Fibroblast of the aortic adventitia (primary cell): Measurements from ENCODE around the gene EVA1C. TPM values are rescaled to one million over a fixed set of nuclear protein-coding genes. Genes with fewer than 3 reads are reported as not detected.
A peak's percentile ranks its signal among the peaks of the same experiment; 100 is the strongest.
"Not testable (repeated sequence)": the region's sequence is repeated elsewhere in the genome, so short reads cannot be mapped to it uniquely, and the experiment has no call there.

Experiments
- DNase-seq: peaks from one replicate; pipeline ENCODE4 v3.0.0-alpha.2; 2010; ENCODE audit warnings: low read depth
- H3K4me3 ChIP-seq: 2 replicates; pipeline ENCODE4 v1.5.1; 2011; ENCODE audit warnings: low read depth, mild to moderate bottlenecking, control low read depth, low read length, moderate library complexity
- total RNA-seq: library from RNA; depleted of rRNA; stranded (reverse); fragments of >200 nt; gene quantifications from 2 replicates; pipeline ENCODE4 v1.2.3, GENCODE V29; 2012; ENCODE audit warnings: low replicate concordance
- TF ChIP-seq, protein P1 (sequence below): IDR thresholded peaks from 2 replicates; pipeline ENCODE4 v1.5.1; 2011; ENCODE audit warnings: mild to moderate bottlenecking, low read length, control low read depth, inconsistent platforms; ENCODE audit not compliant: insufficient read depth

The EVA1C gene
- total RNA-seq, 1 donor, result 14.5 TPM

DNA sequence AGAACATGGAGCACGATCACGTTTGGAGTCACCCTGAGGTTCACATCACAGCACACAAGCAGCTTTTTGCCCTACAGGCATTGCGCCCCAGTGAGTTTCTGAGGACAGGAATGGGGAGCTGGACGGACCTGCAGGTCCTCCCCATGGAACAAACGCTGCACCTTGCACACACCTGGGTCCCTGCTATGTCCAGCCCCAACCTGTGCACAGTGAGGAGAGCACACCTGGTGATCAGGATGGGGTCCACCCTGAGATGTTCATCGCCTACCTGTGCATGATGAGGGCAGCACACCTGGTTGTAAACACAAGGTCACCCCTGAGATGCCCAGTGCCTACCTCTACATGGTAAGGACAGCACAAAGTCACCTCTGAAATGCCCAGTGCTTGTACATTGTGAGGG, 126.9 kb downstream of the EVA1C start:
- H3K4me3 ChIP-seq, result no peak overlapping the region
- no peak for DNase-seq
- TF ChIP-seq, protein P1, sequence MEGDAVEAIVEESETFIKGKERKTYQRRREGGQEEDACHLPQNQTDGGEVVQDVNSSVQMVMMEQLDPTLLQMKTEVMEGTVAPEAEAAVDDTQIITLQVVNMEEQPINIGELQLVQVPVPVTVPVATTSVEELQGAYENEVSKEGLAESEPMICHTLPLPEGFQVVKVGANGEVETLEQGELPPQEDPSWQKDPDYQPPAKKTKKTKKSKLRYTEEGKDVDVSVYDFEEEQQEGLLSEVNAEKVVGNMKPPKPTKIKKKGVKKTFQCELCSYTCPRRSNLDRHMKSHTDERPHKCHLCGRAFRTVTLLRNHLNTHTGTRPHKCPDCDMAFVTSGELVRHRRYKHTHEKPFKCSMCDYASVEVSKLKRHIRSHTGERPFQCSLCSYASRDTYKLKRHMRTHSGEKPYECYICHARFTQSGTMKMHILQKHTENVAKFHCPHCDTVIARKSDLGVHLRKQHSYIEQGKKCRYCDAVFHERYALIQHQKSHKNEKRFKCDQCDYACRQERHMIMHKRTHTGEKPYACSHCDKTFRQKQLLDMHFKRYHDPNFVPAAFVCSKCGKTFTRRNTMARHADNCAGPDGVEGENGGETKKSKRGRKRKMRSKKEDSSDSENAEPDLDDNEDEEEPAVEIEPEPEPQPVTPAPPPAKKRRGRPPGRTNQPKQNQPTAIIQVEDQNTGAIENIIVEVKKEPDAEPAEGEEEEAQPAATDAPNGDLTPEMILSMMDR, result no peak

DNA sequence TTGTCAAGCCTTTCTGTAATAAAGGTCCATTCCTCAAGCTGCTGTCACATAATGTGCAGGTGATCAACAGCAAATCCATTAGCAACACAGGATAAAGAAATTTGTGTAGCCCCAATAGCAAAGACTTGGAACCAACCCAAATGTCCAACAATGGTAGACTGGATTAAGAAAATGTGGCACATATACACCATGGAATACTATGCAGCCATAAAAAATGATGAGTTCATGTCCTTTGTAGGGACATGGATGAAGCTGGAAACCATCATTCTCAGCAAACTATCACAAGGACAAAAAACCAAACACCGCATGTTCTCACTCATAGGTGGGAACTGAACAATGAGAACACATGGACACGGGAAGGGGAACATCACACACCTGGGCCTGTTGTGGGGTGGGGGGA, 130.6 kb downstream of the EVA1C start:
- DNase-seq, result not testable (repeated sequence)

DNA sequence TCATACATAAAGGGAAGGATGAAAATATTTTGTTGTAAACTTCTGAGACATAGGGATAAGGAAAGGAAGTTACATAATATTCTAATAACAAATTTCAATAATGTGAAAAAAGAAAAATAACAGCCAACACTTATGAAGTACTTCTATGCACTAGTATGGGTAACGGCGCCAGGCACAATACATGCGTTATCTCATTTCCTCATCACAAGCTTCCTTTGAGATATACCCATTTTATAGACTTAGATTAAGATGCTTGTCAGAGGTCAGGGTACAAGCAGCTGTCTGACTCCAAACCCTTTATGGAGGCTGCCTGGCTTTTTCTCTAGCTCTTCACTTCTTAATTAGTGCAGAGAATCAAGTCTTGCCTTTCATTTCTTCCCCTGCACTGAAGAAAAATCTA, 131.5 kb downstream of the EVA1C start:
- DNase-seq, result no peak
- TF ChIP-seq, protein P1, result no peak
- H3K4me3 ChIP-seq, result no peak overlapping the region

More for the DNA sequence above, 130.6 kb downstream of the EVA1C start:
- not testable (repeated sequence) for H3K4me3 ChIP-seq

DNA sequence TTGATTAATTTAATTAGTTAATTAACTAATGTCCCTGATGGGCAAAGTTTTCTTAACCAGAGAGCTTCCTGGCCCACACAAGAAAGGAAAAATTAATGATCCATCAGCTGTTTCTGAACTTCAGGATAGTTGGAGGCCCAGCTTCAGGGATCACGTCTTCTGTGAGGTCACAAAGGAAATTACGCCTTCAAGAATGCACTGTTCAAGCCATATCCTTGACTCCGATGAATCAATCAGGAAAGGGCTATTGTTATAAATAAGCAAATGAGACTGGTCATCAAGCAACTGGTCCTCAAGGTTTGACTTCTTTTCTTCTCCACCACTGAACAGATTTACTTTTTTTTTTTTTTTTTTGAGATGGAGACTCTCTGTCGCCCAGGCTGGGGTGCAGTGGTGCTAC, 132.2 kb downstream of the EVA1C start:
- peak; percentile 35 for DNase-seq
- no peak overlapping the region for H3K4me3 ChIP-seq
- TF ChIP-seq, protein P1, result no peak

DNA sequence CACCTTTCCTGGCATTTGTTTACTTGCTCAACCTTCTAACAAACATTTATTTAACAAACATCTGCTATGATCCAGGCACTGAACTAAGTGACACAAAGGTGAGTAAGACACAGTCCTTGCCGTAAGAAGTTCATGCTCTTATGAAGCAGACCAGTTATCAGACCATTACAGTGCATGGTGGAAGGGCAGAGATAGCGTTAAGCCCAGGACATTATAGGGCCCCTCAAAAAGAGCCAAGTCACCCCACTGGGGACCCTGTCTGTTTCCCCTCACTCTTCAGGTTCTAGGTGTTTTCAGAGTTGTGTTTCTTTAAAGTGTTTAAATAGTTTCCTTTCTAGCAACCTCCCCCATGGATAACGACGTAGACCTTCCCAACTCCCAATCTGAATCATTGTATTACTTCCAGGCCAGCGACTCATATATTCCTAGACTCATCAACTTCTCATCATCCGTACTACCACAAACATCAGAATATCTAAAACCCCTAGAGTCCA, 133.5 kb downstream of the EVA1C start:
- TF ChIP-seq, protein P1, result no peak
- DNase-seq, result peak; percentile 28

DNA sequence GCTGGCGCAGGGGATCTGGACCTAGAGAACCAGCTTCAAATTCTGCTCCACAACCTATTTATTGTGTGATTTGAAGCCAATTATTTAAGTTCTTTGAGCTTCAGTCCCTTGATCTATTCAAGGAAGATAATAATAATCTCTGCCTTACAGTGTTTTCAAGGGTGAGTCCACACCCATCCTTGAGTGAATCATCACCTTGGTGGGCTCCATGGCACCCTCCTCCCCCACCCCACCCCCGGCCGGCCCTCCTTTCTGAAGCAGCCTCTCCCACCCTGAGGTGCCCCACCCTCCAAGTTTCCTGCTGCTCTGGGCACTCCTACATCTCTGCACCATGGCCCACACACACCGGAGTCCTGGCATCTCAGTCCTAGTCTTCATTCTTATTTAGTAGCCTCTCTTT, 134.5 kb downstream of the EVA1C start:
- TF ChIP-seq, protein P1, result no peak
- H3K4me3 ChIP-seq, result no peak overlapping the region
- no peak for DNase-seq

More for the DNA sequence above, 133.5 kb downstream of the EVA1C start:
- H3K4me3 ChIP-seq, result no peak overlapping the region

DNA sequence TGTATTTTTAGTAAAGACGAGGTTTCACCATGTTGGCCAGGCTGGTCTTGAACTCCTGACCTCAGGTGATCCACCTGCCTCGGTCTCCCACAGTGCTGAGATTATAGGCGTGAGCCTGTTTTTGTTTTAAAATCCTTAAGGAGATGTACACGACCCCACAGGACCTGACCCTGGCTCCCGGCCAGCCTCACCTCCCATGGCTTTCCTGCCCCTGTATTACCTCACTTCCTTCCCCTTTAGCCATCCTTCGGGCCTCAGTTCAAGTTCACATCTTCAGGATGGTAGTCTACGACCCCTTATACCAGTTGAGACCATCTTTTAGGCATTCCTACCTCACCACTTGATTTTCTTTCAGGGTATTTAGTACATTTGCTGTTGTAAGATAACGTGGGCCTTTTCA, 136.5 kb downstream of the EVA1C start:
- no peak for DNase-seq
- TF ChIP-seq, protein P1, result no peak
- H3K4me3 ChIP-seq, result no peak overlapping the region

DNA sequence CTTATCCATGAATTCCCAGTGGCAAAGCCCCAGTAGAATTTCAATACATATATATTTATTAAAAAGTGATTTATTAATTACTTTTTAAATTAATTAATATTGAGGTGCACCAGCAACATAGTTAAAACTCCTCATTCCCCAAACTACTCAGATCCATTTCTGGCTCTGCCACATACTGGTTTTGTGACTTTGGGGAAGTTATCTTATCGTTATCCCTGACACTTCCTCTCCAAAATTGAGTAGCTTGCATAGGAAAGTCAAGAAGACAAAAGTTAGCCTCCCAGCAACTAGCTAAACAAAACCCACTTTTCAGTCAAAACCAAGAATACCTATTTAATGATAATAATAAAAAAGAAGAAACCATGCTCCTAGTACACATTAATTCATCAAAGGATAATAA, 136.9 kb downstream of the EVA1C start:
- H3K4me3 ChIP-seq, result no peak overlapping the region
- TF ChIP-seq, protein P1, result no peak
- no peak for DNase-seq
